Mesothelial cell of epicardium (in vitro differentiated cells): ENCODE measurements around the gene FAM204A. TPM values are rescaled to one million over a fixed set of nuclear protein-coding genes. Genes with fewer than 3 reads are reported as not detected.
A peak's percentile ranks its signal among the peaks of the same experiment; 100 is the strongest.

Source experiments
- DNase-seq, 2 experiments: peaks; one replicate each; pipeline ENCODE4 v3.0.0; 2021; ENCODE audit warnings: low spot score in 2 of 2; ENCODE audit not compliant: unreplicated experiment in 2 of 2
- H3K27ac Mint-ChIP-seq: 2 replicates; pipeline ENCODE4 v1.8.0; 2021; ENCODE audit warnings: mixed read lengths
- H3K27me3 Mint-ChIP-seq: 2 replicates; pipeline ENCODE4 v1.8.0; 2021; ENCODE audit warnings: low read depth, mixed read lengths
- H3K36me3 Mint-ChIP-seq: 2 replicates; pipeline ENCODE4 v1.8.0; 2021; ENCODE audit warnings: mixed read lengths
- H3K4me1 Mint-ChIP-seq: 2 replicates; pipeline ENCODE4 v1.8.0; 2021; ENCODE audit warnings: mixed read lengths
- H3K4me3 Mint-ChIP-seq: 2 replicates; pipeline ENCODE4 v1.8.0; 2021; ENCODE audit warnings: mild to moderate bottlenecking, moderate library complexity, mixed read lengths
- H3K9me3 Mint-ChIP-seq: 2 replicates; pipeline ENCODE4 v1.8.0; 2021; ENCODE audit warnings: mixed read lengths
- total RNA-seq: library from RNA; stranded (reverse); gene quantifications from 3 replicates; pipeline ENCODE4 v1.2.1, GENCODE V29; 2021
- TF ChIP-seq, protein P1 (sequence below): fragments of 200-600 bp; sonication (generic); IDR thresholded peaks from one replicate; pipeline ENCODE4 v1.5.0; 2021; ENCODE audit warnings: antibody characterized with exemption; ENCODE audit not compliant: unreplicated experiment

Gene FAM204A
- total RNA-seq, 1 donor from 2014 or later, result 54.6 TPM

DNA sequence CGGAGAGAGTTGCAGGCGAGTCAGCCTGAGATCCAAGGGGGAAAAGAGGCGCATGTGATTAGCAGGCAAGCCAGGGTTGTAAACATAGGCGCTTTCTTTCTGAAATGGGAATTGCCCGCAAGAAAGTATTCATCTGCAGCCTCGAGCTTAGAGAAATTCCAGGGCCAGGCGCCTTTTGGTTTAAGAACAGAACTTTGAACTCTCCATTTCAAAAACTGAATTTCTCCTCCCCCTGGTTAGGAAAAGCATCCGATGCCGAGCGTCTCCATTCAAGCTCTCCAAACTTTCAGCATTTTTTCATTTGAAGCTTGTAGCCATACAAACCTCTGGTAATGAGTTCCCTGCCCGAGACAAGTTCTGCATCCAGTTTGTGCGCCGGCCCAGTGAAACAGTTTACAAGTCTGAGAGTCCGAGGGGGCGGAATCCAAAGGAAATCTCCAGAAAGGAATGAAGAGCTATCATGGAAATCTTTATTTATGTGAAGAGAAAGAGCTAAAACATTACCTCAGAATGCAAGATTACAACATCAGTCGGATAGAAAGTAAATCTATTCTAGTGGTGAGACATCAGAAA is 69.9 kb downstream of the FAM204A start:
- Mint-ChIP-seq H3K4me1 (peaks cover 11% of the 10 kb centered on the region), H3K27ac (no peak overlapping the region), H3K27me3 (peaks cover 9% of the 10 kb centered on the region), H3K4me3 (peak overlapping the region; percentile 40), H3K9me3 (peaks cover under 1% of the 10 kb centered on the region), H3K36me3 (no peaks in the 10 kb centered on the region)
- DNase-seq, result no peak
- TF ChIP-seq, protein P1, sequence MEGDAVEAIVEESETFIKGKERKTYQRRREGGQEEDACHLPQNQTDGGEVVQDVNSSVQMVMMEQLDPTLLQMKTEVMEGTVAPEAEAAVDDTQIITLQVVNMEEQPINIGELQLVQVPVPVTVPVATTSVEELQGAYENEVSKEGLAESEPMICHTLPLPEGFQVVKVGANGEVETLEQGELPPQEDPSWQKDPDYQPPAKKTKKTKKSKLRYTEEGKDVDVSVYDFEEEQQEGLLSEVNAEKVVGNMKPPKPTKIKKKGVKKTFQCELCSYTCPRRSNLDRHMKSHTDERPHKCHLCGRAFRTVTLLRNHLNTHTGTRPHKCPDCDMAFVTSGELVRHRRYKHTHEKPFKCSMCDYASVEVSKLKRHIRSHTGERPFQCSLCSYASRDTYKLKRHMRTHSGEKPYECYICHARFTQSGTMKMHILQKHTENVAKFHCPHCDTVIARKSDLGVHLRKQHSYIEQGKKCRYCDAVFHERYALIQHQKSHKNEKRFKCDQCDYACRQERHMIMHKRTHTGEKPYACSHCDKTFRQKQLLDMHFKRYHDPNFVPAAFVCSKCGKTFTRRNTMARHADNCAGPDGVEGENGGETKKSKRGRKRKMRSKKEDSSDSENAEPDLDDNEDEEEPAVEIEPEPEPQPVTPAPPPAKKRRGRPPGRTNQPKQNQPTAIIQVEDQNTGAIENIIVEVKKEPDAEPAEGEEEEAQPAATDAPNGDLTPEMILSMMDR, result no peak

DNA sequence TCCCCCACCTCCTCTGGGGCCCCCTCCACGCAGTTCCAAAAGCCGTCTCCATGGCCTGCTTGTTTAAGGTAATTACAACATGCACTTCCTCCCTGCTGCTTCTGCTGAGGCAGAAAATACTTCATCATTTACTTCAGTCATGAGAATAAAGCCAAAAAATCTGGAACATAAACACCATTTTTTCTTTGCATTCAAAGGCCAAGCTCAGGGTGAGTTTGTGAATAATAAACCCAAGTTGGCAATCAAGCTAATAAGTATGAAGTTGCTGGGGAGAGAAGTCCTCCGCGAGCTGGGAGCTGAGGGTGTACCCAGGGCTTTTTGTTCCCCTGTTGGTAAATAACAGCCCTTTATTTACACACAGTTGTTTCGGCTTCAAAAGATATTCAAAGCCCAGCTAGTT is 70.5 kb downstream of the FAM204A start:
- Mint-ChIP-seq H3K36me3 (no peaks in the 10 kb centered on the region), H3K4me1 (peaks cover 11% of the 10 kb centered on the region), H3K4me3 (peak overlapping the region; percentile 40), H3K27ac (no peak overlapping the region), H3K9me3 (no peaks in the 10 kb centered on the region), H3K27me3 (peaks cover 8% of the 10 kb centered on the region)
- TF ChIP-seq, protein P1, result no peak
- DNase-seq, result no peak

DNA sequence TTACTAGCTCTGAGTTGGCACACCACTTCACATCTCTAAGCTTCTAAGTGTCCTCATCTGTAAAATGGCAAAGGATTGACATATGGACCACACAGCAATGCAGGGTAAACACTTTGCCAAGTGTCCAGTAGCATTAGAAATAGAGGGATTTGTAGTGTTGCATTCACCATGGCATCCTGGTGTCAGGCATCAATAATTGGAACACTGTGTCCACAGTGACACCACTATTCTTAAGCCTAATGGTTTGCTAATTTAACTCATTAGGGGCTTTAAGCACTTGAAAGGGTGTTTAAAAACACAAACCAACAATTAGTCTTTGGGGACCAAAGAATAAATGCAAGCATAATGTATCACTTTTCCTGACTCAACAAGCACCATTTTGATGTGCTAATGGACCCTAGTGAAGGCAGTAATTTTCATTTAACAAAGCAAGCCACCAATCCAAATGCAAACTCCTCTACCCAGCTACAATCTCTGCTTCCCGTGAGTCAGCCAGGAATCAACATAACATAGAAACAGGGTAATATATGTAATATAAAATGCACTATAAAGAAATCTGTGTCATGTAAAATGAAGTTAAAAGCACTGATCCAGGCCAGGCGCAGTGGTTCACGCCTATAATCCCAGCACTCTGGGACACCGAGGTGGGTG is 75.9 kb downstream of the FAM204A start:
- no peaks in the 10 kb centered on the region for H3K9me3 Mint-ChIP-seq
- H3K27me3 Mint-ChIP-seq, result peaks cover 41% of the 10 kb centered on the region
- no peaks in the 10 kb centered on the region for H3K4me1 Mint-ChIP-seq
- H3K36me3 Mint-ChIP-seq, result no peaks in the 10 kb centered on the region
- H3K27ac Mint-ChIP-seq, result no peak overlapping the region
- TF ChIP-seq, protein P1, result no peak
- no peak for DNase-seq
- H3K4me3 Mint-ChIP-seq, result no peak overlapping the region

DNA sequence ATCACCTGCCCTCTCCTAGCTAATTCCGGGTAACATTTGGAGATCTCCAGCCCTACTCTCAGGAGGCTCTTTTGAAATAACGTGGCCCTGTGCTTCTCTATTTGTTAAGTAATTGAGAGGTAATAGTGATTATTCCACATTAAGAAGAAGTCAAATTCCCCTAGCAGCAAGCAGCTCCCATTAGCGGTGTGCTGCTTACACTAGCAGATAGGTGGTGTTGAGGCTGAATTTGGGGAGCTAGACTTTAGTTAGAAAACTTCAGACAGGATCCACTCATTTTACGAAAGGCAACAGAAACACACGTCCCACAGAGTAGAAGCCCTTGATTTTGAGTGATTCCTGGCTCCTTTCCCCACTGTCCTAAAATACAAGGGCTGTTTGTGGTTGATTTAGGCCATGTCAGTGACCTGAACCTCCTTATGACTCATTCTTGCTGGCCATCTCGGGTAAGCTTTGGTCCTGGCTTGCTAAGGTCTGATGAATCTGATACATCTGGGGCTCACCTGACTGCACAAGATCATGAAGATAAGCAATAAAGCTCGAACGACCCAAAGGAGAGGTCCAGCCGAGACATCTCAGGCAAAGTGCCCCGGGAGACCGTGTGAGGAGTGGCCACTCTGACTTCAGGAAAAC is 77.2 kb downstream of the FAM204A start:
- TF ChIP-seq, protein P1, result no peak
- Mint-ChIP-seq H3K4me3 (no peak overlapping the region), H3K27ac (no peak overlapping the region), H3K27me3 (peaks cover 54% of the 10 kb centered on the region), H3K4me1 (no peaks in the 10 kb centered on the region), H3K36me3 (no peaks in the 10 kb centered on the region), H3K9me3 (no peaks in the 10 kb centered on the region)
- DNase-seq, result no peak

DNA sequence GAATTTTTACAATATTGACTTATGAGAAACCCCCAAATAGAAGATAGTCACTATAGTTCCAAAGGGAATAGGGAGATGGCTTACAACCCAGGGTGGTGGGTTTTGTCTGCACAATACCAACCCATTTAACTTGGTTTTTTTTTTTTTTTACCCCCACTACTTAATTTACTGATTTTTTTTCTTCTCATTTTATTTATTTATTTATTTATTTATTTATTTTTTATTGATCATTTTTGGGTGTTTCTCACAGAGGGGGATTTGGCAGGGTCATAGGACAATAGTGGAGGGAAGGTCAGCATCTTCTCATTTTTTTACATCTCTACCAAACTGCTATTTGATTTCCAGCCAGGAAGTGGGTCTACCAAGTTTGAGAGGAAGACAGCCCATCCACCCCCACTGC is 77.9 kb downstream of the FAM204A start:
- TF ChIP-seq, protein P1, result no peak
- DNase-seq, result no peak
- H3K9me3 Mint-ChIP-seq, result no peaks in the 10 kb centered on the region
- no peaks in the 10 kb centered on the region for H3K4me1 Mint-ChIP-seq
- H3K36me3 Mint-ChIP-seq, result no peaks in the 10 kb centered on the region
- H3K4me3 Mint-ChIP-seq, result no peak overlapping the region
- no peak overlapping the region for H3K27ac Mint-ChIP-seq
- H3K27me3 Mint-ChIP-seq, result peaks cover 61% of the 10 kb centered on the region
